OCI-LY1 (cell line): ENCODE results near the gene FZD2.

Experiments used
- H2AFZ ChIP-seq: fragments of 200-600 bp; sonication (generic), shearing (Covaris generic); 2 replicates; pipeline ENCODE4 v1.6.0; 2014; ENCODE audit warnings: antibody characterized with exemption, mild to moderate bottlenecking, low read length
- H3F3A ChIP-seq: fragments of 200-600 bp; sonication (generic), shearing (Covaris generic); 2 replicates; pipeline ENCODE4 v1.6.0; 2014; ENCODE audit warnings: mild to moderate bottlenecking, antibody characterized with exemption, low read length, moderate library complexity; ENCODE audit not compliant: insufficient read depth
- H3K27ac ChIP-seq: fragments of 200-600 bp; sonication (generic); 2 replicates; pipeline ENCODE4 v1.5.1; 2014; ENCODE audit warnings: low read length, mixed run types, mild to moderate bottlenecking, low read depth; ENCODE audit not compliant: poor library complexity, severe bottlenecking
- H3K27me3 ChIP-seq: fragments of 200-600 bp; sonication (generic); 2 replicates; pipeline ENCODE4 v1.6.0; 2014; ENCODE audit warnings: antibody characterized with exemption, mild to moderate bottlenecking, low read length, moderate library complexity; ENCODE audit not compliant: insufficient read depth
- H3K36me3 ChIP-seq: fragments of 200-600 bp; sonication (generic); 2 replicates; pipeline ENCODE4 v1.6.1; 2014; ENCODE audit warnings: mild to moderate bottlenecking, antibody characterized with exemption, low read length, moderate library complexity, mixed read lengths; ENCODE audit not compliant: insufficient read depth
- H3K4me1 ChIP-seq: fragments of 200-600 bp; sonication (generic); 2 replicates; pipeline ENCODE4 v1.5.1; 2014; ENCODE audit warnings: mild to moderate bottlenecking, low read length, moderate library complexity; ENCODE audit not compliant: insufficient read depth, severe bottlenecking
- H3K4me2 ChIP-seq: fragments of 200-600 bp; sonication (generic), shearing (Covaris generic); 2 replicates; pipeline ENCODE4 v1.6.1; 2014; ENCODE audit warnings: low read length
- H3K4me3 ChIP-seq: fragments of 200-600 bp; sonication (generic); 2 replicates; pipeline ENCODE4 v1.5.1; 2014; ENCODE audit warnings: low read length, low read depth, mild to moderate bottlenecking, mixed read lengths; ENCODE audit not compliant: poor library complexity, severe bottlenecking
- H3K79me2 ChIP-seq: fragments of 200-600 bp; shearing (Covaris generic); 2 replicates; pipeline ENCODE4 v1.6.1; 2016; ENCODE audit warnings: mixed run types, low read length, mixed read lengths; ENCODE audit not compliant: insufficient read depth
- H3K9ac ChIP-seq: fragments of 200-600 bp; sonication (generic), shearing (Covaris generic); 2 replicates; pipeline ENCODE4 v1.6.1; 2014; ENCODE audit warnings: mild to moderate bottlenecking, low read length, mixed read lengths
- H3K9me2 ChIP-seq: fragments of 200-600 bp; sonication (generic), shearing (Covaris generic); 2 replicates; pipeline ENCODE4 v1.6.1; 2014; ENCODE audit warnings: low read depth, mild to moderate bottlenecking, low read length, mixed read lengths
- H3K9me3 ChIP-seq: fragments of 200-600 bp; shearing (Covaris generic); 2 replicates; pipeline ENCODE4 v1.6.1; 2014; ENCODE audit warnings: low read length, mixed read lengths
- H4K20me1 ChIP-seq: fragments of 200-600 bp; sonication (generic), shearing (Covaris generic); 2 replicates; pipeline ENCODE4 v1.6.0; 2016; ENCODE audit warnings: mild to moderate bottlenecking, low read length; ENCODE audit not compliant: insufficient read depth
- EZH2 ChIP-seq: fragments of 200-600 bp; sonication (generic), shearing (Covaris generic); IDR thresholded peaks from 2 replicates; pipeline ENCODE4 v1.8.0; 2017; ENCODE audit warnings: borderline replicate concordance, mixed run types, mild to moderate bottlenecking, antibody characterized with exemption, low read length, moderate library complexity, mixed read lengths
- TF ChIP-seq, protein P1 (sequence below): fragments of 200-600 bp; sonication (generic), shearing (Covaris generic); IDR thresholded peaks from 2 replicates; pipeline ENCODE4 v1.5.1; 2017; ENCODE audit warnings: mild to moderate bottlenecking, antibody characterized with exemption, low read length, moderate library complexity, mixed read lengths

The FZD2 gene

DNA sequence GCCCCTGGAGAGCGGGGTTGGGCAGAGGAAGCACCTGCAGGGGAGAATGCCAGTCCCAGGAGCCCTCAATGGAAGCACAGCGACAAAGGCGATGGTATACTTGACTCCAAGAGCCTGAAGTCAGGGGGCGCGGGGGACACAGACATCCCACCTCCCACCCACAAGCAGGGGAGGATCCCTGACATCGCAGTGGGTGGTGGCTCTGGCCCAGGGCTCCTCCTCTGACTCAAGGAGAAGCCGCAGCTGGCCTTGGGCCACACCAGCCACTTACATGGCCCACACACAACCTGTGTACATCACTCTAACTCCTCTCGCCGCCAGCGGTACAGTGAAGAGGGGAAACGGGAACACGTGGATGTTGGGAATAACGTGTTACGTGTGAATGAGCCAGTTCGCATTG lies 44.3 kb downstream of the FZD2 start:
- H3K4me1 ChIP-seq: no peaks in the 10 kb centered on the region
- no peak overlapping the region for H3K27ac ChIP-seq
- H3K27me3 ChIP-seq: 0 out of 2 replicates have a peak, but pooled peaks cover 8% of the 10 kb centered on the region

GRCh38 chr17:44601973-44602372 lies 44.7 kb downstream of the FZD2 start:
- Histone ChIP-seq H3F3A (no peaks in the 10 kb centered on the region), H3K9ac (no peak overlapping the region), H3K4me2 (no peak overlapping the region), H3K4me1 (no peaks in the 10 kb centered on the region), H2AFZ (no peak overlapping the region), H3K9me2 (no peaks in the 10 kb centered on the region), H3K79me2 (no peaks in the 10 kb centered on the region), H3K27me3 (0 out of 2 replicates have a peak, but pooled peaks cover 12% of the 10 kb centered on the region), H4K20me1 (no peaks in the 10 kb centered on the region), H3K9me3 (no peaks in the 10 kb centered on the region), H3K36me3 (no peaks in the 10 kb centered on the region), H3K27ac (no peak overlapping the region), H3K4me3 (no peak overlapping the region)
- TF ChIP-seq, protein P1, sequence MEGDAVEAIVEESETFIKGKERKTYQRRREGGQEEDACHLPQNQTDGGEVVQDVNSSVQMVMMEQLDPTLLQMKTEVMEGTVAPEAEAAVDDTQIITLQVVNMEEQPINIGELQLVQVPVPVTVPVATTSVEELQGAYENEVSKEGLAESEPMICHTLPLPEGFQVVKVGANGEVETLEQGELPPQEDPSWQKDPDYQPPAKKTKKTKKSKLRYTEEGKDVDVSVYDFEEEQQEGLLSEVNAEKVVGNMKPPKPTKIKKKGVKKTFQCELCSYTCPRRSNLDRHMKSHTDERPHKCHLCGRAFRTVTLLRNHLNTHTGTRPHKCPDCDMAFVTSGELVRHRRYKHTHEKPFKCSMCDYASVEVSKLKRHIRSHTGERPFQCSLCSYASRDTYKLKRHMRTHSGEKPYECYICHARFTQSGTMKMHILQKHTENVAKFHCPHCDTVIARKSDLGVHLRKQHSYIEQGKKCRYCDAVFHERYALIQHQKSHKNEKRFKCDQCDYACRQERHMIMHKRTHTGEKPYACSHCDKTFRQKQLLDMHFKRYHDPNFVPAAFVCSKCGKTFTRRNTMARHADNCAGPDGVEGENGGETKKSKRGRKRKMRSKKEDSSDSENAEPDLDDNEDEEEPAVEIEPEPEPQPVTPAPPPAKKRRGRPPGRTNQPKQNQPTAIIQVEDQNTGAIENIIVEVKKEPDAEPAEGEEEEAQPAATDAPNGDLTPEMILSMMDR: no peak
- TF ChIP-seq EZH2: no peak

More for the DNA sequence above, 44.3 kb downstream of the FZD2 start:
- Histone ChIP-seq H4K20me1 (no peaks in the 10 kb centered on the region), H3F3A (no peaks in the 10 kb centered on the region), H3K9me2 (no peaks in the 10 kb centered on the region), H3K36me3 (no peaks in the 10 kb centered on the region), H3K9me3 (no peaks in the 10 kb centered on the region), H3K9ac (no peak overlapping the region), H3K79me2 (no peaks in the 10 kb centered on the region), H3K4me3 (no peak overlapping the region), H2AFZ (no peak overlapping the region), H3K4me2 (no peak overlapping the region)
- TF ChIP-seq EZH2: no peak
- TF ChIP-seq, protein P1: no peak

GRCh38 chr17:44602390-44602789 lies 45.1 kb downstream of the FZD2 start:
- Histone ChIP-seq H3K9me3 (no peaks in the 10 kb centered on the region), H3K9me2 (no peaks in the 10 kb centered on the region), H3K4me1 (no peaks in the 10 kb centered on the region), H3K4me2 (no peak overlapping the region), H3K36me3 (no peaks in the 10 kb centered on the region), H2AFZ (no peak overlapping the region), H3K27ac (no peak overlapping the region), H3K27me3 (0 out of 2 replicates have a peak, but pooled peaks cover 12% of the 10 kb centered on the region), H3K9ac (no peak overlapping the region), H3K79me2 (no peaks in the 10 kb centered on the region), H3K4me3 (no peak overlapping the region), H3F3A (no peaks in the 10 kb centered on the region), H4K20me1 (no peaks in the 10 kb centered on the region)
- TF ChIP-seq, protein P1: no peak
- TF ChIP-seq EZH2: no peak
